Suppressor macrophage treated with lipopolysaccharide for 4 hours (primary cell): ENCODE measurements around the gene KRT86.
"Not testable (repeated sequence)": the region's sequence is repeated elsewhere in the genome, so short reads cannot be mapped to it uniquely, and the experiment has no call there.

Experiments
- DNase-seq: peaks from one replicate; pipeline ENCODE4 v3.0.0-alpha.2; 2020

The KRT86 gene

DNA sequence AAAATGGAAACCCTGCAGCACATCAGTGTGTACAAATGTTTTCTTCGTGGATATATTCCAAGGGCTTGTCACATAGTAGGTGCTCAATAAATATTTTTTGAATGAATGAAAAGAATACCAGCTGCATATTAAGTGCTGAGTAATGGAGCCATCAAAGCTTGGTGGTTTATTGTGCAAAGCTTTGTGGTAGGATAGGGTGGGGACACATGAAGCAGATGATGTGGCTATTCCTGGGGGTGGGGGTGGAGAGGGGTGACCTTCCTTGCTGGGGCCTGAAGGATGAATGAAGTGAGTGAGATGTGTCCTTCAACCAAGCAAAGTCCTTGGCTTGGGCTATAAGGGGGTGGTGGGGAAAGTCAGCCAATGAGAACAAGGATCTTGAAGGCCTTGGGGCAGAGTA lies 21.2 kb downstream of the KRT86 start:
- peak; percentile 33 for DNase-seq

DNA sequence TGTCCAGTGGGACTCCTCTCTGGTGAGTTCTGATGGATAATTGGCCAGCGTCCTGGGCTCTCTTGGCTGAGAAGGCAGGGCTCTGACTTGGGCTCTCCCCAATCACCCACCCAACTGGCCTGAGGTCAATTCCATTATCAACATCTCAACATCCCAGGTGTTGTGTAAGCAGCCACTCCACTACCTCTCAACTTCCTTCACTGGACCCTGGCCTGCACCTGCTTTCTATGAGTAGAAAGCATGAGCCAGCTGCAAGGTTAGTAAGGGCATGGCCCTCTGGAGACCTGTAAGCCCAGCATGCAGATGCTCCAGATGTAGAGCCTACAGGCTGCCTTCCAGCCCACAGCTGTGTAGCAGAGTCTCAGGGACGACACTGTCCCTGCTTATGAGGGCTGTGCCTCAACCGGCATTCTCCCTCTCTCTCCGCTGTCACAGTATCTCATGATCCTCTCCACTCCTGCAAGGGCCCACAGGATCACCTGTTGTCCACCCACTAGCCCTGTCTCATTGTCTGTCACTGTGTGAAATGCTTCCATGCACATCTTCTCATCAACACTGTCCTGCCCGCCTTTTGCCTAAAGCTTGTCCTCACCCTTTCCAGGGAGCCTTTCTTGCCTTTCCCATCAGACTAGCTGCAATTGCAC lies 22.2 kb downstream of the KRT86 start:
- no peak for DNase-seq

DNA sequence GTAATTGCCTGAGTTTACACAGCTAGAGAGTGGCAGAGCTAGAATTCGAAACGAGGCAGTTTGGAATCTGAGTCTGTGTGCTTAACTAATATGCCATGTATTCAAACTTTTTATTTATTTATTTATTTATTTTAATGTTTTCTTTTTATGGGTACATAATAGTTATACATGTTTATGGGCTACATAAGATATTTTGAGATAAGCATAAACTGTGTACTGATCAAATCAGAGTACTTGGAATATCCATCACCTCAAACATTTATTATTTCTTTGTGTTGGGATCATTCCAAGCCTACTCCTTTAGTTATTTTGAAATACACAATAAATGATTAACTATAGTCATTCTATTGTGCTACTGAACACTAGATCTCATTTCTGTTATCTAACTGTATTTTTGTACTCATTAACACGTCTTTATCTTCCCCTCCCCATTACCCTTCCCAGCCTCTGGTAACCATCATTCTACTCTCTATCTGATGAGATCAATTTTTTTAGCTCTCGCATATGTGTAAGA lies 24.3 kb downstream of the KRT86 start:
- no peak for DNase-seq

DNA sequence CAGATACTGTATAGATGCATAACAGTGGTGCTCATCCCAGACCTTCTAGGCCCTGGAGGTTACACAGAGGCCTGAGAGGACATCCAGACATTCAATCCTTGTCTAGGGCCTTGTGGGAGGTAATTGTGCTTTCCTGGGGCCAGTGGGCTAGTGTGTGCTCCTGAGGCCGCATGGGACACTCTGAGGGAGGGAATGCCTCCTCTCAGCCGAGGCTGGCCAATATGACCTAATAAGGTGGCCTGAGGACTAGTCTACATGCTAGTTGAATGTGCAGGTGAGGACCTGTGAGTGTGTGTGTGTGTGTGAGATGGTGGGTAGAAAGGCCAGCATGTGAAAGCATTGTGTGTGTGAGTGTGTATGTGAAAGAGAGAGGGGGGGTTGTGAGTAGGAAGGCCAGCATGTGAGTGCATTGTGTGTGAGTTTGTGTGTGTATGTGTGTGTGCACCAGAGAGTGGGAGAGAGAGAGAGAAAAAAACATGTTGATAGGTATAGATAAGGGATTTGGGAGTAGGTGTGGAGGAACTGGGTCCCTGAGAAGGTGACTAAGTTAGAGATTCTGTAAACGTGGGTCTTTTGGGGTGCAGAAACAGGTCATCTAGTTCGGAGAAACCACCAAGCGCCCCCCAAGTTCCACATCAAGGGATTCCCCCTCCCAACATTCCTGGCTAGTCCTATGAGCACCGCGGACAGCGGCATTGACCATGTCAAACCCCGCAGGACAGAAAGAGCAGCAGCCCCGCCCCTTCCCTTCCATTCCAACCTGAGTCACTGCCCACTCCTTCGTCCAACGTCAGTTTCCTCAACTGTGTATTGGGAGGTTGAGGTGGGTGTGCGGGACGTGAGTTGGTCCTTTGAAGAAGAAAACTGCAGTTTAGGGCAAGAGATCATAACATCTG lies 26.6 kb downstream of the KRT86 start:
- no peak for DNase-seq

DNA sequence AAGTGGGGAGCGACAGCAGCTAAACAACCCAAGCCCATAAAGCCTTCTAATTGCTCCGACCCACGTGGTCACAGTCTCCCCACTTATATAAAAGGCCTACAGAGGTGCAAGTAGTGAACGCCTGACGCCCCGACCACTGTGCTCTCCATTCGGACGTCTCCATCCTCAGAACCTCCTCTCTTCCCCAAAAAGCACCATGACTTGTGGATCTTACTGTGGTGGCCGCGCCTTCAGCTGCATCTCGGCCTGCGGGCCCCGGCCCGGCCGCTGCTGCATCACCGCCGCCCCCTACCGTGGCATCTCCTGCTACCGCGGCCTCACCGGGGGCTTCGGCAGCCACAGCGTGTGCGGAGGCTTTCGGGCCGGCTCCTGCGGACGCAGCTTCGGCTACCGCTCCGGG lies 27.3 kb downstream of the KRT86 start:
- DNase-seq: not testable (repeated sequence)

DNA sequence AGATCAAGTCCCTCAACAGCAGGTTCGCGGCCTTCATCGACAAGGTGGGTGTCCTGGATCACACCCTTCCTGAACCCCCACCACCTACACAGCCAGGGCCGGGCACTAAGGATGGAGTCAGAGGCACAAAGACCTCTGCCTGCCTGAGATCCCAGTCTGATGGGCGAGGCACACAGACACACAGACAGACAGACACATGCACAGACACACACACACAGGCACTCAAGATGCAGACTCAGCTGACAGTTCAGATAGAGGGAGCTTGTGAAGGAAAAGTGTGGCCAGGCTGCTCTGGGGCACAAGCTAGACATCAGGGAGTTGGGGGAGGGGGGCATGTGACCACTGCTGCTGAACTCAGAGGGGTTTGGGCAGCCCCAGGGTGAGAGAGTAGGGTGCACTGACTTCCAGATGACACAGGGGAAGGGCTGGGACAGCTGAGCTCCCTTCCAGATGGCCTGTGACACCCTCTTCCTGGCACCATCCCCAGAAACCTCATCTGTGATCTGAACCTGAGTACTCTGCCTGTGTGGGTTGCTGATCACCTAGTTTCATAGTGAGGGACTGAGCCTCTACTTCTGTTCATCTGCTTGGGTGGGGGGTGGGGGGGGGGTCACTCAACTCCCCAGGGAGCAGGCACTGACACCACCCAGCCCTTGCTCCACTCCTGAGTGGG lies 27.9 kb downstream of the KRT86 start:
- not testable (repeated sequence) for DNase-seq

DNA sequence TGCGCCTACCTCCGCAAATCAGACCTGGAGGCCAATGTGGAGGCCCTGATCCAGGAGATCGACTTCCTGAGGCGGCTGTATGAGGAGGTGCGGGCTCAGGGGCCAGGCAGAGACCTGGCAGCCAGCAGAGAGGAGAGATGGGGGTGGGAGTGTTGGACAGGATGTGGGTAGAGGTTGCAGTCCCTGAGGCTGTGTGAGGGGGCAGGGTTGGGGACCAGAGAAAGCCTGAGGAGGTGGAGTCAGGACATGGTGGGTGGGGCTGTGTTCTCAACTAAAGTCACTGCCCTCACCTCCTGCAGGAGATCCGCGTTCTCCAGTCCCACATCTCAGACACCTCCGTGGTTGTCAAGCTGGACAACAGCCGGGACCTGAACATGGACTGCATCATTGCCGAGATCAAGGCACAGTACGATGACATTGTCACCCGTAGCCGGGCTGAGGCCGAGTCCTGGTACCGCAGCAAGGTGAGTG lies 30.5 kb downstream of the KRT86 start:
- DNase-seq: not testable (repeated sequence)

DNA sequence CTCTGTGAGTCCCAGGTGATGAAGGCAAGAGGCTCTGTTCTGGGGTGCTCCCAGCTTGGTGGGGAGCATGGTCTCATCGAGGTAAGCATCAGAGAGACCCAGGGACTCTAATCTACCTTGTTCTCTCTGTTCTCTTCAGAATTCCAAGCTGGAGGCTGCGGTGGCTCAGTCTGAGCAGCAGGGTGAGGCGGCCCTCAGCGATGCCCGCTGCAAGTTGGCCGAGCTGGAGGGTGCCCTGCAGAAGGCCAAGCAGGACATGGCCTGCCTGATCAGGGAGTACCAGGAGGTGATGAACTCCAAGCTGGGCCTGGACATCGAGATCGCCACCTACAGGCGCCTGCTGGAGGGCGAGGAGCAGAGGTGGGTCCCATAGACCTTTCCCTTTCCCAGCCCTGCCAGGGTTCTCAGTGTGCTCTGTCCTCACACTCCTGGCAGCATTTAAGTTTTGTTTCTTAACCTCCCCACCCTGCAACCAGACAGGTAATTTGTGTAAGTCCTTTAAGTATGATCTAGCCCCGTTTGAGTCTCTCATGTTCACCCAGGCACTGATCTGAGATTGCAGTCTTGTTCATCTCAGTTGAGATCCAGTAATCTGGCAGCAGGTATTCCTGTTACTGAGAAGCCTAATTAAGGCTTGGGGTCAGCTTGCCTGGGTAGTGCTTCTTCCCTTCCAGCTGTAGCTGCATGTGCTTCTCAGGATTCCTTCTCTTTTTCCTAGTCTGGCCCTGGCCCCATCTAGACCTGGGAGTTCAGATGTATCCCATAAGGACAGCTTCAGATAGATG lies 31.7 kb downstream of the KRT86 start:
- DNase-seq: no peak

DNA sequence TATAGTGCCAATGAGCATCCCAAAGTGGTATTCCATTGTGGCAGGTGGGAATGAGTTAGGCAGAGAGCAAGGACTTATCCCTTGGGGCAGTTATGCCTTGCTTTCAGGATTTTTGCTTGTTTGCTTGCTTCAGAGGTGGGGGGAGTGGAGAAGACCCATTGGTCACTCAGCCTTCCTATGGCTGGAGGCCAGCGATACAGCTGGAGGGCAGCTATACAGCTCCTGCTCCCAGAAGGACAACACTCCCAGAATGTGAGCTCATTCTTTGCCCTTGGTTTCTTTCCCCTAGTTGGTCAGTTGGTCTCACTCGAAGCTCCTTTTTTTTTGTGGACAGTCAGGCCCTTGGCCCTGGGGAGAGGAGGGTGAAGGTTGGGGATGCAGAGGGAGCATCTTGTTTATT lies 32.3 kb downstream of the KRT86 start:
- no peak for DNase-seq

DNA sequence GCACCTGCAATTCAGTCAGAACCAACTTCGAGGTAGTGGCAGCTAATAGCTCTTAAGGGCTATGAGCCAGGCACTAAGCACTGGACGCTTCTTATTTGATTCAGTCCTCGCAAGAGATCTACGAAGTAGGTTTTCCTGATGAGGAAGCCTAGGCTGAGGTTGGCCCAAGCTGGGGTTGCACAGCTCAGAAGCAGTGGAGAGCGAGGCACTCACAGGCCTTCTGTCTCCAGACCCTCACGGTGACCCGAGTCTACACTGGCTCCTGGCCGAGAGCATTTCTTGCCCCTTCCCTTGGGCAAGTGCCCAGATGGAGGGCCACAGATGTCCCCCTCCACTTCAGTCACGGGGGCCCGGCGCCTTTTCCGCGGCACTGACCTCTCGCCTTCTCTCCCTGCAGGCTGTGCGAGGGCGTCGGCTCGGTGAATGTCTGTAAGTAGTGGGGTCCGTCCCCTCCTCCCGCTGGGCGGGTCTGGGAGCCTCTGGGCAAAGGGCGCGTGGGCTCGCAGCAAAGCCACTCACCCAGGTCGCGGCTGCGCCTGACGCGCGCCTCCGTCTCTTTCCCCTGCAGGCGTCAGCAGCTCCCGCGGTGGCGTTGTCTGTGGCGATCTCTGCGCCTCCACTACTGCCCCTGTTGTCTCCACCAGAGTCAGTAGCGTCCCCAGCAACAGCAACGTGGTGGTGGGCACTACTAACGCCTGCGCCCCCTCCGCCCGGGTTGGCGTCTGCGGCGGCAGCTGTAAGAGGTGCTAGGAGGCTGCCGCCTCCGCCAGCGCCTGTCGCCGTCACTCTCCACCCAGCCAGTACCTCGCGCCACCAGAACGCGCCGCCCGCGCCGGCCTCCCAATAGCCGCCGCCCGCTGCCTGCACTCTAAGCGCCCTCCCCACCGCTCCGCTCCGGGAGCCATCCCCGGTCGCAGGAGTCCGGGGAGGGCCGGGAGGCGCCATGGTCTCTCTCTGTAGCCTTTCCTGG lies 33.7 kb downstream of the KRT86 start:
- peak; percentile 44 for DNase-seq

DNA sequence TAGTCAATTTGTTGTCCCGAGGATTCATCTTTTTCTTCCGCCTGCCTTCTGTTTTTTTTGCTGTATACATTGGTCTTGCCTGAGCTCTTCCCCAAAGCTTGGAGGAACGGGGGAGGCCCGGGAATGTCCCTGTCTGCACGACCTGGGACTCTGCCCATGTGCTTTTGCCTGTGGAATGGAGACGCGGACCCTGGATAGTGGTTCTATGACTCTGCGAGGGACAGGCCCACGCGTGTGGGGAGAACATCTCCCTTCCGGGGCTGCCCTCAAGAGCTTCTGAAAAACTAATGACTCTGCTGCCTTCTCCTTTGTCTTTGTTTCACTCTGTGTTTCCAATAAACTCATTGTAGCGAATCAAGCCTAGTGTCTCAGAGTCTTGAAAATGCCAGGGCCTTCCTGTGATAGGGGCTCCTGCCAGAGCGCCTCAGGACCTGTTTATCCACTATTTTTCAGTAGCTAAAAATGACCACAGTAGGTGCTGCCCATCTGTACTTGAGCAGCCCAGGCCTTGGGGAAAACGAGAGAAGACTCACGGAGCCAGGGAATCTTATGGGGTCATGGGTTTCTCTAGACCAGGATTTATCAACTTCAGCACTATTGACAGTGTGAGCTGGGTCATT lies 34.5 kb downstream of the KRT86 start:
- DNase-seq: no peak

DNA sequence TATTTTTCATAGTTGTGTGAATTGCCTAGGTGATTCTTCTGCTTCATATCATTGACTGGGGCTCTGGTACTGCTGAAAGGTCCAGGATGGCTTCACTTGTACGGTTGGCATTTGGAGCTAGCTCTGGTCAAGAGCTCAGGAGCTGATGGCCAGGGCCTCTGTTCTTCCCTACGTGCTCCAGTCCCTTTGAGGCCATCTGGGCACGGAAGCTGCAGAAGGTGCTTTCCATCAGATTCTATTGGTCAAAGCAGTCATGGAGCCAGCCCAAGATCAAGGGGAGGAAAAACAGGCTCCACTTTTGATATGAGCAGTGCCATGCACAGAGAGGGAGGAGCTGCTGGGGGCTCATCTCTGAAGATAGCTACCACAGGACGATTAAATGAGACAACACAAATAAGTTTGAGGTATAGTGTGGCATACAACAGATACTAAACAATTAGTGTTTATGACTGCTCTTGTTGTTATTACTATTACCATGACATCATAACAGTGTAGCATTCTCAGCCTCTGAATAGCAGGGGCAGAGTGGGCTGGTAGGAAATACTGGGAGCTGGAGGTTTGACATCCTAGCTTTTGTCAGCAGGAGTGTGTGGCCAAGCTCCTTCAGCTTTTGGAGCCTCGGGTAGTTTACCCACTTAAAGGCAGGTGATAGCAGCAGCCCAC lies 36.3 kb downstream of the KRT86 start:
- DNase-seq: no peak

DNA sequence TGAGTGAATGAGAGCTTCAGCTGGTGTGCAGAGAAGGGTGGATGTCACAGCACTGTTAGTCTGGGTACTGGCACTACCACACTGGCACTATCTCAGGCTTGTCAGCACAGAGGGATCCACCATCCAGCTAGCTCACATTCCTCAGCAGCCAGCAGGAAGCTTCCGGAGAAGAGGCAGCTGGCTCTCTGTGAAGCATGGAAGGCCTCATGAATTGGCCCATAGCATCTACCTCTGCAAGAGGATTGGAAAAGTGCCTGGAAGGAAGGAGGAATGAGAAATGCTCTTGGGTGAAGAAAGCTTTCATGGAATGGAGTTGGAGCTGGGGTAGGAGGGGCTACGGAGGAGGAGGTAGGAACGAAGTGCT lies 36.8 kb downstream of the KRT86 start:
- no peak for DNase-seq

DNA sequence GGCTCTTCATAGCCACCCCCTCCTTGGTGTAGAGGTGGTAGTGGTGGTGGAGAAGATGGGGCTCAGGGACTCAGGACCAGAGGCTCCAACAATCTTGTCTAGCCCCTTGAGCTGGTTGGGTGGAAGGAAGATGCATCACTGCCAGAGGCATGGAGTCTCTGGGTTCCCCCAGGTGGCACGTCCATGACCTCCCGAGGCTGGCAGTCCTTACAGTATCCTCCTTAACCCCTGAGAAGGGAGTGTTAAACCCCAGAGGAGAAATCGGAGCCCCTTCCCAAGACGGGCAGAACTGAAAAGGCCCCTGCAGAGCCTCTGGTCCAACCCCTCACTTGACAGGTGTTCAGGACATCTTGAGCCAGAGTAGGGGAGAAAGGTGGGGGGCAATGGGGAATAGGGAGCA lies 37.6 kb downstream of the KRT86 start:
- DNase-seq: no peak

DNA sequence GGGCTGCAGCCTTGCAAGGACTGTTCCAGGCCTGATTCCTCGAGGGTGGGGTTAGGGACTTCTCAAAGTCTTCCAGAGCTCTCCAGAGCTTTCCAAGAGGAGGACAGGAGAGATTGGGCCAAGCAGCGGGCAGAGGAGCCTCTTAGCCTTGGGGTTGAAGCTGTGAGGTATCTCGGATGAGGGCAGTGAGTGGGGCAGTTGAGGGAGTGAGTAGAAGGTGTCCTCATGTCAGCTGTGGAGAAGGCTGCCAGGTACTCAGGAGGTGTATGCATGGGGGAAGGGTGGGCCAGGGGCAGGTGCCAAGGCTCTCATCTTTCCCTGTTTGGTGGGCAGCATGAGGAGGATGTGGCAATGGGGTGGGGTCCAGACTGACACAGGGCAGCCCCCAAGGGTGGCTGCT lies 39.0 kb downstream of the KRT86 start:
- DNase-seq: no peak

DNA sequence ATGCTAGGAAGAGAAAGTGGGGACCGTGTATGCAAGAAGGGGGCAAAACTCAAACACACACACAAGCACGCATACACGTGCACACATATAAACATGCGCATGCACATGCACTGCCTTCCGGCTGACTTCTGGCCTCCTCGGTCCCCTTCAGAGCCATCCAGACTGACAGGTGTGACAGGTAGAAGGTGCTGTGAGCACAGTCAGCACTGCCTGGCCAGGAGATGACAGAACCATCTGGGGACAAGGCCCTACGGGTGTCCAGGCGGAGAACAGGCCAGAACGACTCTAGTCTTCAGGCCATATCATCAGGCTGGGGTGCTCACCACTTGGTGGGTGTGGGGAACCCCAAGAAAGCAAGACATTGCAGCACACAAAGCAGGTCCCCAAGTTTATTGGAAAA lies 39.5 kb downstream of the KRT86 start:
- DNase-seq: no peak

DNA sequence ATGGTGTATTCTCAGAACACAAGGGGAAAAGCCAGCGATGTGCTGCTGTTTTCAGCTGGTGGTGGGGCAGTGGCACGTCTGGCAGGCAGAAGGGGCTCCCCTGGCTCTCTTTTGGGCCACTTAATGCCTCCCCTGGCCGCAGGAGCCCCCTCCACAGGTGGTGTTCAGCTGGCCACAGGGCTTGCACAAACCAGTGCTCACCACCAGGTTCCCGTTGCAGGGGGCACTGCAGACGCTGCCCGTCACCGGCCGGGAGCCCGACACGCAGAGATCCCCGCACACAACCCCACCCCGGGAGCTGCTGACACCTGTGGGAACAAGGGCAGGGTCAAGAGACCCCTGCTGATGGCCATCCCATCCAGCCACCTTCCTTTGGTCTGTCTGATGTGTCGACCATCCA lies 40.1 kb downstream of the KRT86 start:
- DNase-seq: no peak

DNA sequence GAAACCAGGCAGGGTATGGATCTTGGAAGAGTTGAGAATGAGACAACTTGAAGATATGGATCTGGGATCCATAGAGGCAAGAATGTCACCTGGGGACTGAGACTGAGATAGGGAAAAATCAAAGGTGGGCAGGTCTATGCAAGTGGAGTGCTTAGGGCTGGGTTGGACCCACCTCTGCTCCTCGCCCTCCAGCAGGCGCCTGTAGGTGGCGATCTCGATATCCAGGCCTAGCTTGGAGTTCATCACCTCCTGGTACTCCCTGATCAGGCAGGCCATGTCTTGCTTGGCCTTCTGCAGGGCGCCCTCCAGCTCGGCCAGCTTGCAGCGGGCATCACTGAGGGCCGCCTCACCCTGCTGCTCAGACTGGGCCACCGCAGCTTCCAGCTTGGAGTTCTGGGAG lies 41.3 kb downstream of the KRT86 start:
- peak; percentile 17 for DNase-seq

DNA sequence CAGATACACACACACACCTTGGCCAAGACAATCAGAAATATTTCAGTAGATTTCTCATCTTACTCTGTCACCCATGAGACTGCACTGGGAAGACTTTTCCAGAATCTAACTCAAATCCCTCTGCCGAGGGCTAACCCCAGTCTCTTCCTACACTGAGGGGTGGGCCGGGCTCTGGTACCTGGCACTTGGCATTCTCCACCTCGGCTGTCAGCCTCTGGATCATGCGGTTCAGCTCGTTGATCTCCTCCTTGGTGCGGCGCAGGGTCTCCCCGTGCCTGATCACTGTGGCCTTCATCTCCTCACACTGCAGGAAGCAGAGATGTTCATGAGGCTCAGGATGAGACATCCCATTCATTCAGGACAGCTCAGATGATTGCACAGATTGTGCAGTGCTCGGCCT lies 41.8 kb downstream of the KRT86 start:
- no peak for DNase-seq

DNA sequence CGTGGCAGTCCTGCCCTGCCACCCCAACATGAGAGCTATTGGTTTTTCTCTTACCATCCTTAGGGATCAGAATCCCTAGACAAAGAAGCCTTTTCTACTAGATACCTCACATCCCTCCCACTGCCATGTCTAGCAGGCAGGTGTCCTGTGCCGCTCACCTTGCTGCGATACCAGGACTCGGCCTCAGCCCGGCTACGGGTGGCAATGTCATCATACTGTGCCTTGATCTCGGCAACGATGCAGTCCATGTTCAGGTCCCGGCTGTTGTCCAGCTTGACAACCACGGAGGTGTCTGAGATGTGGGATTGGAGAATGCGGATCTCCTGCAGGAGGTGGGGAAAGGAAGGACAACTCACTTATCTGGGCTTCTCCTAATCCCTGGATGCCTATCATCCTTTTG lies 42.3 kb downstream of the KRT86 start:
- DNase-seq: no peak
